ENCODE measurements around the gene NWD2.

DNA sequence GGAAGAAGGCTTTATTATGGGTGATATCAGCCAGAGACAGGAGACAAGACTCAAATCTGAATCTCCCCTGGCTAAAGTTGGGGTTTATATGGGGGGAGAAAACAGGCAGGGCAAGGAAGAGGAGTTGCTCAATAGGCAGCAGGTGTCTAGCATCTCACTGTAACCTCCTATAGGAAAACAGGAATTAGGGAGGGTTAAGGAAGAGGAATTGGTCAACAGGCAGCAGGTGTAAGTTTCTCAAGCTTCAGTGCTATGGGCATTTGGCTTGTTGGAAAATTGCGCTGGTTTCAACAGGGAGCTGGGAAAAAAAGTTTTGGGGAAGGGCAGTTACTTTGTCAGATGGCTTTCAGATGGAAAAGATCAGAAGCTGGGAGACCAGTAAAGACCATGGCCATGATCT is 206.4 kb downstream of the NWD2 start:
- TF ChIP-seq POLR2AphosphoS5 (IDR thresholded peaks at IDR 0.05) (no peak), POLR2A (IDR thresholded peaks at IDR 0.05) (no peak), CTCF (IDR thresholded peaks at IDR 0.05) (no peak), EP300 (IDR thresholded peaks at IDR 0.05) (no peak)

Data from gastroesophageal sphincter (tissue), 3 donors.